HUES64 (cell line): Measurements from ENCODE around the gene CLIC1.

Experiments
- H3K27ac ChIP-seq: 2 replicates; pipeline ENCODE4 v1.7.0; 2013; ENCODE audit warnings: low read depth, low read length, inconsistent platforms
- H3K27me3 ChIP-seq: 2 replicates; pipeline ENCODE4 v1.6.1; 2013; ENCODE audit warnings: mild to moderate bottlenecking, low read length; ENCODE audit not compliant: insufficient read depth
- H3K36me3 ChIP-seq: 2 replicates; pipeline ENCODE4 v1.6.1; 2013; ENCODE audit warnings: mild to moderate bottlenecking, low read length; ENCODE audit not compliant: insufficient read depth
- H3K4me1 ChIP-seq: 2 replicates; pipeline ENCODE4 v1.6.1; 2013; ENCODE audit warnings: mild to moderate bottlenecking, low read length, moderate library complexity; ENCODE audit not compliant: insufficient read depth
- H3K4me3 ChIP-seq: 2 replicates; pipeline ENCODE4 v1.5.1; 2013; ENCODE audit warnings: mild to moderate bottlenecking, low read length, moderate library complexity
- H3K9ac ChIP-seq: 2 replicates; pipeline ENCODE4 v1.6.1; 2013; ENCODE audit warnings: mild to moderate bottlenecking, low read depth, low read length
- H3K9me3 ChIP-seq: 2 replicates; pipeline ENCODE4 v1.6.1; 2013; ENCODE audit warnings: low read depth, low read length; ENCODE audit not compliant: insufficient read depth
- WGBS: fragments of 150-250, 120-280 bp; methylation state at CpG from one replicate; pipeline ENCODE4 v1.1.7; 2013; ENCODE audit warnings: missing lambda C conversion rate; 5-methylcytosine and 5-hydroxymethylcytosine counted together

Gene CLIC1

GRCh38 chr6:31777667-31778050 lies 41.3 kb upstream of the CLIC1 start:
- H3K27ac ChIP-seq: no peak overlapping the region
- 95% methylated on average over 5 of the region's 5 CpGs for WGBS

GRCh38 chr6:31776989-31777666 lies 40.8 kb upstream of the CLIC1 start, which contains the start of gene VWA7:
TSS of gene VWA7 (minus strand) at chr6:31777328. CDS start at chr6:31776779, 549 bp downstream.
- H3K9ac ChIP-seq: no peak within 1 kb of the TSS; the same call in 1 of the 2 replicates
- no peaks in the 10 kb centered on the region for H3K4me1 ChIP-seq
- H3K4me3 ChIP-seq: no peak within 1 kb of the TSS

More at GRCh38 chr6:31777667-31778050, 41.3 kb upstream of the CLIC1 start:
- Histone ChIP-seq H3K4me1 (no peaks in the 10 kb centered on the region), H3K9me3 (no peaks in the 10 kb centered on the region), H3K27me3 (no peaks in the 10 kb centered on the region), H3K36me3 (peaks cover 48% of the 10 kb centered on the region), H3K4me3 (no peak overlapping the region), H3K9ac (no peak overlapping the region)

DNA sequence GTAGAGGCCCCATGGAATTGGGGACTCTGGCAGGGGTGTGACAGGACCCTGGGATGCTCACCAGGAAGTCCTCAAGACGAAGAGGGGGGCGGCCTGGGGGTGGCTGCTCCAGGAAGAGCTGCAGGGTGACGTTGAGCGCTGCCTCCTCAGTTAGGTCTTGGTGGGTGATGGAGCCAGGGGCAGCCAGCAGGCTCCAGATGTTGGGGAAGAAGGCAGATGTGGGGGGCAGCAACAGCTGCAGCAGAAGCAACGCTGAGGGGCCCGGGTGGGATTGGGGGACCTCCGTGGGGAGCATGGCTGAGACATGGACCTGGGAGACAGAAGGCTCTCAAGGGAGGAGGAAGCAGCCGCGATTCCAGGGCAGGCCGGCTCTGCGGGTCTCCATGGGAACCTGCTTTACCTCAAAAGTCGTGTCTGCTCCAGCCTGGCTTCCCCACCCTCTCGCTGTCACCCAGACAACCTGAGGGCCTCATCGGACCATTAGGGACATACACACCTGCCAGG lies 40.2 kb upstream of the CLIC1 start:
- no peaks in the 10 kb centered on the region for H3K9me3 ChIP-seq
- H3K36me3 ChIP-seq: peaks cover 37% of the 10 kb centered on the region
- H3K27ac ChIP-seq: no peak overlapping the region
- 66% methylated on average over 14 of the region's 14 CpGs for WGBS
- H3K27me3 ChIP-seq: no peaks in the 10 kb centered on the region
- no peak overlapping the region; the same call in 1 of the 2 replicates for H3K9ac ChIP-seq
- H3K4me3 ChIP-seq: no peak overlapping the region
- H3K4me1 ChIP-seq: no peaks in the 10 kb centered on the region

More at GRCh38 chr6:31776989-31777666, 40.8 kb upstream of the CLIC1 start, which contains the start of gene VWA7:
- Histone ChIP-seq H3K36me3 (peaks cover 43% of the 10 kb centered on the region), H3K9me3 (no peaks in the 10 kb centered on the region), H3K27ac (no peak within 1 kb of the TSS), H3K27me3 (no peaks in the 10 kb centered on the region)
- WGBS: 50% methylated on average over 15 of the region's 15 CpGs

GRCh38 chr6:31775633-31776484 lies 39.5 kb upstream of the CLIC1 start:
- Histone ChIP-seq H3K36me3 (peaks cover 30% of the 10 kb centered on the region), H3K9ac (no peak overlapping the region), H3K4me1 (no peaks in the 10 kb centered on the region), H3K27ac (no peak overlapping the region), H3K9me3 (no peaks in the 10 kb centered on the region), H3K27me3 (no peaks in the 10 kb centered on the region), H3K4me3 (no peak overlapping the region)
- WGBS: 93% methylated on average over 32 of the region's 32 CpGs

DNA sequence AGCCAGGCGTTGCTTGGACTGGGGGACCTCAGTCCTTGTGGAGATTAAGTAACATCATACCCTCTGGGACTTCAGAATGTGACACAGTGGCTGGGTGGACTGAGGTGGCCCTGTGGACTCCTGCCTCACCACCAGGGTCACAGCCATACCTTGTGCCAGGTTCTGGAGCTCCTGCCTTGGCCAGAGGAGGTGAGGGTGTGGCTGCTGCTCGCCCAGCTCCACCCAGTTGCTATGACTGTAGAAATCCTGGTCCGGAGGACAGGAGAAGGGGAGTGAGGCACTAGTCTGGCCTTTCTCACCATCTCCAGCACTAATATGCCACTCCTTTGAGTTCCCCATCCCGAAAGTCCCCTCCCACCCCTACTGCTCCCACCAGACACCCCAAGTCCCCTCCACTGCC lies 38.9 kb upstream of the CLIC1 start:
- 82% methylated on average over 4 of the region's 4 CpGs for WGBS
- Histone ChIP-seq H3K9me3 (no peaks in the 10 kb centered on the region), H3K4me3 (no peak overlapping the region), H3K36me3 (peaks cover 23% of the 10 kb centered on the region), H3K27ac (no peak overlapping the region), H3K9ac (no peak overlapping the region), H3K27me3 (no peaks in the 10 kb centered on the region), H3K4me1 (no peaks in the 10 kb centered on the region)

- Histone ChIP-seq H3K27ac (no peak overlapping the region), H3K27me3 (no peaks in the 10 kb centered on the region), H3K9ac (no peak overlapping the region), H3K9me3 (no peaks in the 10 kb centered on the region), H3K4me1 (no peaks in the 10 kb centered on the region), H3K36me3 (no peaks in the 10 kb centered on the region), H3K4me3 (no peak overlapping the region)
- 94% methylated on average over 4 of the region's 4 CpGs for WGBS
Measured at GRCh38 chr6:31771992-31772358, 35.6 kb upstream of the CLIC1 start.

DNA sequence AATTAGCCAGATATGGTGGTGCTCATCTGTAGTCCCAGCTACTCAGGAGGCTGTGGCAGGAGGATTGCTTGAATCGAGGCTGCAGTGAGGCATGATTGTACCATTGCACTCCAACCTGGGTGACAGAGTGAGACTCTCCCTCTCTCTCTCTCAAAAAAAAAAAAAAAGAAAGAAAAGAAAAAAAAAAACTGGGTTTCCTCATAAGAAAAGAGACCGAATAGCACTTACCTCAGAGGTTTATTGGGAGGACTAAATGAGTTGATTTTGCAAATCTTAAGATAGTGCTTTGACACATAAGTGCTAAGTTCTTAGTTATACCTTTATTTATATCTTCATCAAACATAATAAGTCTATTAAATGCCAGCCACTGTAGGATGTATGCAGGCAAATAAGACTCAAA lies 34.5 kb upstream of the CLIC1 start:
- no peak overlapping the region for H3K9ac ChIP-seq
- H3K27ac ChIP-seq: no peak overlapping the region
- no peaks in the 10 kb centered on the region for H3K27me3 ChIP-seq
- no peak overlapping the region for H3K4me3 ChIP-seq
- H3K9me3 ChIP-seq: no peaks in the 10 kb centered on the region
- peaks cover 4% of the 10 kb centered on the region; the same call in 1 of the 2 replicates for H3K4me1 ChIP-seq
- H3K36me3 ChIP-seq: no peaks in the 10 kb centered on the region
- 94% methylated on average over 2 of the region's 2 CpGs for WGBS

GRCh38 chr6:31769684-31770371 lies 33.5 kb upstream of the CLIC1 start:
- Histone ChIP-seq H3K4me3 (no peak overlapping the region), H3K27me3 (no peaks in the 10 kb centered on the region), H3K4me1 (peaks cover 4% of the 10 kb centered on the region; the same call in 1 of the 2 replicates), H3K36me3 (no peaks in the 10 kb centered on the region), H3K27ac (no peak overlapping the region), H3K9ac (no peak overlapping the region), H3K9me3 (no peaks in the 10 kb centered on the region)
- 79% methylated on average over 11 of the region's 12 CpGs for WGBS

- H3K4me3 ChIP-seq: no peak overlapping the region
- no peaks in the 10 kb centered on the region for H3K9me3 ChIP-seq
- no peaks in the 10 kb centered on the region for H3K27me3 ChIP-seq
- peaks cover 4% of the 10 kb centered on the region; the same call in 1 of the 2 replicates for H3K4me1 ChIP-seq
- H3K9ac ChIP-seq: no peak overlapping the region
- no peak overlapping the region for H3K27ac ChIP-seq
- 93% methylated on average over 18 of the region's 18 CpGs for WGBS
- no peaks in the 10 kb centered on the region for H3K36me3 ChIP-seq
Measured at GRCh38 chr6:31768363-31769257, 32.3 kb upstream of the CLIC1 start.

- Histone ChIP-seq H3K9ac (no peak overlapping the region), H3K4me3 (no peak overlapping the region), H3K9me3 (no peaks in the 10 kb centered on the region), H3K4me1 (peaks cover 8% of the 10 kb centered on the region; the same call in 1 of the 2 replicates), H3K27me3 (no peaks in the 10 kb centered on the region), H3K27ac (no peak overlapping the region), H3K36me3 (peaks cover 6% of the 10 kb centered on the region; the same call in 1 of the 2 replicates)
- WGBS: 86% methylated on average over 6 of the region's 6 CpGs
Measured at GRCh38 chr6:31767096-31767645, 30.8 kb upstream of the CLIC1 start.
